ENCODE data around the gene PTPRA.

GRCh38 chr20:3021327-3021726 is 148.0 kb downstream of the PTPRA start:
- TF ChIP-seq CTCF (conservative IDR thresholded peaks at IDR 0.05; ENCODE audit: low read depth, low read length), result no peak
- TF ChIP-seq POLR2A (IDR thresholded peaks at IDR 0.05; ENCODE audit: low read depth, low read length), result no peak
- no peak for TF ChIP-seq RCOR1 (IDR thresholded peaks at IDR 0.05; ENCODE audit: insufficient replicate concordance, low read length)
- no peak for TF ChIP-seq FOS (IDR thresholded peaks at IDR 0.05; ENCODE audit: low read depth, low read length)
- TF ChIP-seq CEBPB (IDR thresholded peaks at IDR 0.05; ENCODE audit: low read depth, low read length), result no peak
- no peak for TF ChIP-seq RFX5 (IDR thresholded peaks at IDR 0.05; ENCODE audit: low read depth, low read length)
- no peak for TF ChIP-seq RAD21 (IDR thresholded peaks at IDR 0.05; ENCODE audit: low read length)
- TF ChIP-seq SMC3 (IDR thresholded peaks at IDR 0.05; ENCODE audit: low read depth, low read length), result no peak
- peak; percentile 54 for TF ChIP-seq MAFK (IDR thresholded peaks at IDR 0.05; ENCODE audit: low read depth, low read length)
- TF ChIP-seq BHLHE40 (IDR thresholded peaks at IDR 0.05; ENCODE audit: low read depth, low read length), result no peak

Measured in IMR-90 (cell line).